Measurements from ENCODE around the gene OSCAR. TPM values are rescaled to one million over a fixed set of nuclear protein-coding genes. Genes with fewer than 3 reads are reported as not detected.

Gene OSCAR
- total RNA-seq, 2 donors from 2014 or later = 0.57 to 1.6 TPM

DNA sequence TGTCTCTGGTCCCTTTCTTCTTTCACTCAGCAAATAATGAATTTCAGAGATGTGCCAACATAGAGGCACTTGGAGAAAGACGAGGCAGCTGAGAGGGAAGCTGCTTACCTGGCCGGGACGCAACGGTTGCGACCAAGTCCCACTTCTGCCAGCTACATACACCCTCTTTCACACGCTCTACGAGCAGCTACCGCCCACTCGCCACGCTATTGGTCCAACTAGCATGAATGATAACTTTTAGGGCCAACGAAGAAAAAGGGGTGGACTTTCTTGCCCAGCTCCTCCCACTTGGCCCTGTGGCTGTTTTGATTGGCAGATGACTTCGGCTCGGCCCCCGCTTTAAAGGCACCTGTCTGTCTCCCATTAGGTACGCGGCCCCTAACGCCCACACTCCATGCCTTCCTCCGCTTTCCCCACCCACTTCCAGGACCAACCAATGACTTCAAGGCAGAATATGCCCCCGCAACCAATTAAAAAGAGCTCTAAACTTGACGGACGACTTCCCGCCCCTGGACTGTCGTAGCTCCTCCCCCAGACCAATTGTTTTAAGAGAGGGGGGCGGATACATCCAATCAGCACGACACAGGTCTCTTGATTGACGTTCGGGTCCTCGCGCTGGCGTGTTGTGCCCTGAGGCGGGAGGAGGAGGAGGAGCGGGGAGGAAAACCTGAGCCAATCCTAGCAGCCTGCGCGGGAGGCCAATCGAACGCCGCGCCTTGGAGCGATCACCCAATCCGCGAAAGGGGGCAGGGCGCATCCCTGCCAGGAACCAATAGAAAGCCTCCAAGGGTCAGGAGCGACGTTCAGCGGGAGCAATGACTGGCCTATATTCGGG is 36.5 kb upstream of the OSCAR start:
- H3K27ac ChIP-seq = peak overlapping the region; percentile 83
- intact Hi-C loops (cut with DNase I) = no loop called here
- peak; percentile 99 for DNase-seq
- H3K4me1 ChIP-seq = peaks cover 16% of the 10 kb centered on the region
- H3K9me3 ChIP-seq = no peaks in the 10 kb centered on the region
- H3K27me3 ChIP-seq = no peaks in the 10 kb centered on the region
- peak overlapping the region; percentile 59 to 79 for H3K9ac ChIP-seq (ENCODE audit: low read depth in 2 of 2, low read length in 2 of 2)
- H3K36me3 ChIP-seq = no peaks in the 10 kb centered on the region
- peak overlapping the region; percentile 98 for H3K4me3 ChIP-seq
- TF ChIP-seq, protein P1, sequence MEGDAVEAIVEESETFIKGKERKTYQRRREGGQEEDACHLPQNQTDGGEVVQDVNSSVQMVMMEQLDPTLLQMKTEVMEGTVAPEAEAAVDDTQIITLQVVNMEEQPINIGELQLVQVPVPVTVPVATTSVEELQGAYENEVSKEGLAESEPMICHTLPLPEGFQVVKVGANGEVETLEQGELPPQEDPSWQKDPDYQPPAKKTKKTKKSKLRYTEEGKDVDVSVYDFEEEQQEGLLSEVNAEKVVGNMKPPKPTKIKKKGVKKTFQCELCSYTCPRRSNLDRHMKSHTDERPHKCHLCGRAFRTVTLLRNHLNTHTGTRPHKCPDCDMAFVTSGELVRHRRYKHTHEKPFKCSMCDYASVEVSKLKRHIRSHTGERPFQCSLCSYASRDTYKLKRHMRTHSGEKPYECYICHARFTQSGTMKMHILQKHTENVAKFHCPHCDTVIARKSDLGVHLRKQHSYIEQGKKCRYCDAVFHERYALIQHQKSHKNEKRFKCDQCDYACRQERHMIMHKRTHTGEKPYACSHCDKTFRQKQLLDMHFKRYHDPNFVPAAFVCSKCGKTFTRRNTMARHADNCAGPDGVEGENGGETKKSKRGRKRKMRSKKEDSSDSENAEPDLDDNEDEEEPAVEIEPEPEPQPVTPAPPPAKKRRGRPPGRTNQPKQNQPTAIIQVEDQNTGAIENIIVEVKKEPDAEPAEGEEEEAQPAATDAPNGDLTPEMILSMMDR (IDR thresholded peaks at IDR 0.05) = no peak

DNA sequence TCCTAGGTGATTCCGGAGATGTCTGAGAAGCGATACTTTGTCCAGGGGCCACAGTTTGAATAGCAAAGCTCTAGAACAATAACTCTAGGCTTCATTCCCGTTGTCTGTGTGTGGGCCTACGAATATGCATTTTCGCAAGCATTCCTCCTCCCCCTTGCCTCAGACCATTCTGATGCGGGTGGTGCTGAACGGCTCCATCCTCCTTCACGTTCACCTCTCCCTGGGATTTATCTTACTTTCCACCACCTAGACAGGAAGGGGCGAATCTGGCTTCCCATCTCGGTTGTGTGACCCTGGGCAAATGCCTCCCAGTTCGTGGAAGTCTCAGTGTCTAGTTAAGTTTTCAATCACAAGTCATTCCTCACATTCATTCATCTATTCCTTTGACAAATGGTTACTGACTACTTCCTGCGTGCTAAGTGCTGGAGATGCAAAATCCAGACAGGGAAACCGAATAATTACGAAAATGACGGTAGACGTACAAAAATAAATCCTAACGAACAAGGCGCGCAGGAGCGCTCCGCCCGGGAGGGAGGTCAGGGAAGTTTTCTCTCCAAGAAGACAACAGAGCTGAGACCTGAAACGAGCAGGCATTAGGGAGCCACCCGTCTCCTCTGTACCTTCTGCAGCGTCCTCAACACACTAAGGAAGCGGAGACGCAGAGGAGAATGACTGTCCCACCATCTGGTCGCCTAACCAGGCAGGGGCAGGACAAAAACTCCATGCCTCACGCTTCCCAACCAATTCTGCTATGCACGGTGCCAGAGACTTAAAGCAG is 35.7 kb upstream of the OSCAR start:
- DNase-seq = peak; percentile 45
- no peaks in the 10 kb centered on the region for H3K27me3 ChIP-seq
- peak overlapping the region; percentile 70 for H3K27ac ChIP-seq
- TF ChIP-seq, protein P1 (IDR thresholded peaks at IDR 0.05) = no peak
- H3K4me1 ChIP-seq = peaks cover 16% of the 10 kb centered on the region
- peak overlapping the region; percentile 59 to 79 for H3K9ac ChIP-seq (ENCODE audit: low read depth in 2 of 2, low read length in 2 of 2)
- intact Hi-C loops (cut with DNase I) = no loop called here
- H3K4me3 ChIP-seq = peak overlapping the region; percentile 40
- no peaks in the 10 kb centered on the region for H3K36me3 ChIP-seq
- no peaks in the 10 kb centered on the region for H3K9me3 ChIP-seq

DNA sequence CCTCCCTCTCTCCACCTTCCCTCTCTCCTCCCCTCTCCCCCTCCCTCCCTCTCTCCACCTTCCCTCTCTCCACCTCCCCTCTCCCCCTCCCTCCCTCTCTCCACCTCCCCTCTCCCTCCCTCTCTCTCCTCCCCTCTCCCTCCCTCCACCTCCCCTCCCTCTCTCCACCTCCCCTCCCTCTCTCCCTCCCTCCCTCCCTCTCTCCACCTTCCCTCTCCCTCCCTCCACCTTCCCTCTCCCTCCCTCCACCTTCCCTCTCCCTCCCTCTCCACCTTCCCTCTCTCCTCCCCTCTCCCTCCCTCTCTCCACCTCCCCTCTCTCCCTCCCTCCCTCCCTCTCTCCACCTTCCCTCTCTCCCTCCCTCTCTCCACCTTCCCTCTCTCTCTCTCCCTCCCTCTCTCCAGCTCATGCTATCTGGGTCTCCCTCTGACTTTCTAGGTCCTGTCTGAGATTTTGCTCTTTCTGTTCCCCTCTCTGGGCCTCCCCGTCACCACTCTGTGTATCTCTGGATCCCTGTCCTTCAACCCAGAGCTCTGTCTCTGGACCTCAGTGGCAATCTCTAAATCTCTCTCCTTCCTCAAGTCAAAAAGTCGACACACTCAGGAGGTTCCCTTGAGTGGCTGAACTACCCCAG is 33.5 kb upstream of the OSCAR start:
- H3K9ac ChIP-seq (ENCODE audit: low read depth in 2 of 2, low read length in 2 of 2) = no peak overlapping the region
- H3K4me3 ChIP-seq = no peak overlapping the region
- H3K27ac ChIP-seq = no peak overlapping the region
- no peak for DNase-seq
- H3K27me3 ChIP-seq = no peaks in the 10 kb centered on the region
- peaks cover 7% of the 10 kb centered on the region for H3K4me1 ChIP-seq
- no peaks in the 10 kb centered on the region for H3K36me3 ChIP-seq
- no peaks in the 10 kb centered on the region for H3K9me3 ChIP-seq
- TF ChIP-seq, protein P1 (IDR thresholded peaks at IDR 0.05) = no peak
- intact Hi-C loops (cut with DNase I) = no loop called here

DNA sequence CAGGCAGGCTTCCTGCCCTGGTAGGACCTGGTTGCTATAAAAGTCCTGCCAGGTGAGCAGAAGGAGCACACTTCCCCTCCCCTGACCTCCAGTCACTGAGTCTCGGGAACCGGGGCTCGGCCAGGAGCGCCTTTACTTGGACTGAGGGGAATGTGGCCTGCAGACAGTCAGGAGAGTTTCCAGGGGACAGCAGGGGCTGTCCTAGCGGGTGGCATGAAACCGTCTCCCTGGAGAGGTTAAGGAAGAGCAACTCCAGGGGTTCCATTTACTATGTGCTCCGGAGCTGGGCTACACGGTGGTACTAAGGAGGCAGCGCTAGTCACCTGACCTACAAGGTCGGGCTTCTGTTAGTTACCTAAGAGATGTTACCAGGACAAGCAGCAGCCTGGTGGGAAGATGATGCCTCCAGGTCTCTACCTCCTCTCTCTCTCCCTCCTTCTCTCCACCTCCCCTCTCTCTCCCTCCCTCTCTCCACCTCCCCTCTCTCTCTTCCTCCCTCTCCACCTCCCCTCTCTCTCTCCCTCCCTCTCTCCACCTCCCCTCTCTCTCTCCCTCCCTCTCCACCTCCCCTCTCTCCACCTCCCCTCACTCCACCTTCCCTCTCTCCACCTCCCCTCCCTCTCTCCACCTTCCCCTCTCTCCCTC is 32.8 kb upstream of the OSCAR start:
- Histone ChIP-seq H3K4me1 (peaks cover under 1% of the 10 kb centered on the region), H3K27ac (no peak overlapping the region), H3K9me3 (no peaks in the 10 kb centered on the region), H3K27me3 (no peaks in the 10 kb centered on the region), H3K36me3 (no peaks in the 10 kb centered on the region), H3K4me3 (no peak overlapping the region), H3K9ac (ENCODE audit: low read depth in 2 of 2, low read length in 2 of 2) (no peak overlapping the region)
- TF ChIP-seq, protein P1 (IDR thresholded peaks at IDR 0.05) = no peak
- no peak for DNase-seq
- intact Hi-C loops (cut with DNase I) = no loop called here

DNA sequence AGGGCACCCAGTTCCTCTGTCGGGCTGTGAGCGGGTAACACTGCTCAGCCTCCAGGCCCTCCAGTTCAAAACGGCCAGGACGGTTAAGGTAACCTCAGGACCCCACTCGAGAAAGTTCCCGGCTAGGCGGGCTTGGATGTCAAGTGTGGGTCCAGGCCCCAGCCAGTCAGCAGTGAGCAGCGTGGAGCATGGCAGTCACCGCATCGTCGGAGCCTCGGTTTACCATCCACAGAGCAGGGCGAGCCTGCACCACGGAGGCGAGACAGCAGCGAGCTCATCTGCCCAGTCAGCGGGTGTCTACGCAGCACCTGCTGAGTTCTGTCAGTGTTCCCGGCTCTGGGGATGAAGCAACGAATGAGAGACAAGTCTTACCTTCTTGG is 29.0 kb upstream of the OSCAR start:
- no peaks in the 10 kb centered on the region for H3K36me3 ChIP-seq
- intact Hi-C loops (cut with DNase I) = no loop called here
- H3K4me3 ChIP-seq = no peak overlapping the region
- H3K27me3 ChIP-seq = no peaks in the 10 kb centered on the region
- no peaks in the 10 kb centered on the region for H3K9me3 ChIP-seq
- TF ChIP-seq, protein P1 (IDR thresholded peaks at IDR 0.05) = no peak
- H3K9ac ChIP-seq (ENCODE audit: low read depth in 2 of 2, low read length in 2 of 2) = no peak overlapping the region
- no peak overlapping the region for H3K27ac ChIP-seq
- no peaks in the 10 kb centered on the region for H3K4me1 ChIP-seq
- no peak for DNase-seq
